HG03439 (cell line): ENCODE data around the gene PRM2.

Experiments
- ATAC-seq: cut with Tn5 transposase; IDR thresholded peaks from one replicate; pipeline ENCODE4 v1.9.1; 2021; ENCODE audit warnings: mild to moderate bottlenecking, moderate library complexity; ENCODE audit not compliant: unreplicated experiment

PRM2 gene

GRCh38 chr16:11276143-11276895 lies at the start of gene PRM2:
Gene PRM2, minus strand, starts transcription at chr16:11276480. Its CDS starts 110 bp downstream, at chr16:11276370.
- ATAC-seq = no peak

DNA sequence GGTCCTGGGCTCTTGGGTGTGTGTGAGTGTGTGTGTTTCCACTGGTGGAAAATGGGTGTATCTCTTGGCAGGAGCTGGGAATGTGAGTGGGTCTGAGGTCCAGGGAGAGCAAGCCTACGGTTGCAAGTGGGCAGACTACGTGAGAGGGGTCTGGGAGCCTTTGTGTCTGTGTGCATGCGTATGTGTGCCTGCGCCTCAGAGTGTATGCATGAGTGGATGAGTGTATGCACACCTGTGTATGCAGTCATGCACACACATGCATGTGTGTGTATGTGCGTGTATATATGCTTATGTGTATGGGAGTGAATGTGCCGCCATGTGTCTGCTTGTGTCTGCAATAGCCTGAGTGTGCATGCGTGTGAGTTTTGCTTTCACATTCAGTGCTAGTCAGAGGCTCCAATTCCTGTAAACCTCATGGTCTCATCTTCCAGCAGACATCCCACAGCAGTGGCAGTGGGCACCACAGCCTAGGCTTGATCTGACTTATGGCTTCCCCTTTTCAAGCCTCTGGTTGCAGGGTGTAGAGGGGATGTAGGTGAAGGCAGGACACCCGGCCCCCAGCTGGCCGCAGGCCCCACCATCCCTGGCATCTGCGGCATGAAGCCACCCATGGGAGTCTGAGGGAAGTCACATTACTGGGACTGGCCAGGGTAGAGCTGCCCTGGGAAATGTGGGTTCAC lies 49.3 kb upstream of the PRM2 start:
- ATAC-seq = no peak

DNA sequence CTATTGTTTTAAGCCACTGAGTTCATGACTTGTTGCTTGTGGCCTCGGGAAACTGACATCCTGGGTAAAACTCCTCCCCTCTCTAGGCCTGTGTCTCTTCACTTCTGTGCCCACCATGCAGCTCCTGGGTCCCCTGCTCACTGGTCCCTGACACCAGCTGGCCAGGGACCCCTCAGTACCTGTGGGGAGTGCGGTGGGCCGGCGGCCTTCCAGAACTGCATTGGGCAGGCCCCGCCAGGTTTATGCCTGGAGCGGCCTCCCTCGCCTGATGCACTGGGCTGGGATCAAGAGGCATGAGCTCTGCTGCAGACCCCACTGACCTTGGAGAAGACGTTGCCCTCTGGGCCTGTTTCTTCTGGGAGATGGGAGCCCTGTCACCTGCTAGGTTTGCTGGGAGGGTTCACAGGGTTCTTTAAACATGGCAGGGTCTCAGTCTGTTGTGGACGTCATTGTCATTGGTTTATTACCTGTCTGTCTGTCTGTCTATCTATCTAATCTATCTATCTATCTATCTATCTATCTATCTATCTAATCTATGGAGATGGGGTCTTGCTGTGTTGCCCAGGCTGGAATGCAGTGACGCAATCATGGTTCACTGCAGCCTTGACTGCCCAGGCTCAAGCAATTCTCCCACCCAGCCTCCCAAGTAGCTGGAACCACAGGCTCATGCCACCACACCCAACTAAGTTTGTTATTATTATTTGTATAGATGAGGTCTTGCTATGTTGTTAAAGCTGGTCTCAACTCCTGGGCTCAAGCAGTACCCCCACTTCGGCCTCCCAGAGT lies 47.5 kb upstream of the PRM2 start:
- ATAC-seq = no peak

DNA sequence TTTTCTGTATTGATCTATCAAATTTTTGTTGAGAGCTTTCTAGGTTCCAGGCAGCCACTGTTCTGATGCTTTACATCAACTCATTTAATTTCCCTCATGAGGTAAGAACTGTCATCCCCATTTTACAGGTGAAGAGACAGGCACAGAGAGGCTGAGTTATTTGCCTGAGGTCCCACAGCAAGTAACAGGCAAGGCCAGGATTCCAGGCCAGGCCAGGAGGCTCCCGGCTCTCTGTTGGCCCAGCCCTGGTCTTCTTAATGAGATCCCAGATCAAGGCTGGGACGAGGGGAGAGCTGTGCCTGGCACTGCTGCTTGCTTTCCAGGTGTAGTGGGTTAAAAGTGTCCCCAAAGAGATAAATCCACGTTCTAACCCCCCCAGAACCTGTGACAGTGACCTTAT lies 46.5 kb upstream of the PRM2 start:
- no peak for ATAC-seq

- ATAC-seq = no peak
These were observed 45.4 kb upstream of the PRM2 start for GRCh38 chr16:11321662-11322061.

DNA sequence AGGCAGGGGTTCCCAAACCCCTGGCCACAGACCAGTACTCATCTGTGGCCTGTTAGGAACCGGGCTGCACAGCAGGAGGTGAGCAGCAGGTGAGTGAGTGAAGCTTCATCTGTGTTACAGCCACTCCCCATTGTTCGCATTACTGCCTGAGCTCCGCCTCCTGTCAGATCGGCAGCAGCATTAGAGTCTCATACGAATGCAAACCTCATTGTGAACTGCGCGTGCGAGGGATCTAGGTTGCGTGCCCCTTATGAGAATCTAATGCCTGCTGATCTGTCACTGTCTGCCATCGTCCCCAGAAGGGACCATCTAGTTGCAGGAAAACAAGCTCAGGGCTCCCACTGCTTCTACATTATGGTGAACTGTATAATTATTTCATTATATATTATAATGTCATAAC lies 43.9 kb upstream of the PRM2 start:
- ATAC-seq = no peak

DNA sequence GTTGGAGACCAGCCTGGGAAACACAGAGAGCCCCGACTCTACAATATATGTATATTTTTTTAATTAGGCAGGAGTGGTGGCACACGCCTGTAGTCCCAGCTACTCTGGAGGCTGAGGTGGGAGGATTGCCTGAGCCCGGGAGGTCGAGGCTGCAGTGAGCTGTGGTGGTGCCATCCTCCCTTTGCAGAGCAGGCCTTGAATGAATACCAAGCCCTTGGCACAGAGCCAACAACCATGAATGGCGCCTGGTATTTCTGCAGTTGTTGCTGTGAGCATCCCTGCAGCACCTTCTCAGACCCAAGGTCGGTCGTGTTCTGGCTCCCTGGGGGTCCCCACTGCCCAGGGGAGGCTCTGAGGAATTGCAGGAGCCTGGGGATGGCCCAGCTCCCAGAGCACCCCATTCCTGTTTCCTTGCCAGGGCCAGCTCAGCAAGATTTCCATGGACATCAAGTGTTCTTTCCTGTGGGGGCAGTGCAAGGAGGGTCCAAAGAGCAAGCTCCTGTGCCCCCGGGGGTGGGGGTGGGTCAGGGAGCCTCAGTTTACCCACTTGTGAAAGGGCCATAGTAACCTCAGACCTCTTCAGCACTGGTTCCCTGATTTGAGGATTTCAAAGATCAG lies 43.4 kb upstream of the PRM2 start:
- no peak for ATAC-seq

- ATAC-seq = no peak
These were observed 42.5 kb upstream of the PRM2 start for GRCh38 chr16:11318817-11319216.

DNA sequence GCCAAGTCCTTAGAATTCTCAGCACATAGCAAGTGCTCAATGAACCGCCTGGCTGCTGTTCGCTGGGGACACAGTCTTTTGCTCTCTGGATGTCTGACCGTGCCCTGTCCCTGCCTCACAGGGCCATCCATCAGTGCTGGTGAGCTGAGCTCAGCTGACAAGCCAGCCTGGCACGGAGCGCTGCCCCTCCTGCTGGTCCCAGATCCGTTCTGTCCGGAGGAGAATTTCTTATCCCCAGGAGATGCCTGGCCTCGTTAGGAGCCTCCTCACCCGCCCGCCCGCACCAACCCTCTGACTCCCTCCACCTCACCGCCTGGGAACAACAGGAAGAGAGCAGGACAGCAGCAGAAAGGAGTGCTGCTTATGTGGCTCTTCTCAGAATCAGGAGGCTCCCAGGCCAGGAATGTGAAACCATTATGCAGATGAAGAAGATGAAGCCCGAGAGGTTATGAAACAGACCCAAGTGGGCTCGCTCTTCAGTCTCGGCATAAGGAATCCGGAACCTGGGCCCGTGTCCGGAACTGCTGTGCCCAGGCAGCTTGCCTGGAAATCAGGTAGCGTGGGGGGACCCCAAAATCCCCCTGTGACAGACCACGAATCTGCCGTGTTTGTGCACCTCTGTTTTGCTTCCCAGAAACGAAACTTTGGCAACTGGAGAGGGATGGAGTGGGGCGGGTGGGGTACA lies 40.2 kb upstream of the PRM2 start:
- ATAC-seq = no peak

GRCh38 chr16:11315510-11315909 lies 39.2 kb upstream of the PRM2 start:
- no peak for ATAC-seq

DNA sequence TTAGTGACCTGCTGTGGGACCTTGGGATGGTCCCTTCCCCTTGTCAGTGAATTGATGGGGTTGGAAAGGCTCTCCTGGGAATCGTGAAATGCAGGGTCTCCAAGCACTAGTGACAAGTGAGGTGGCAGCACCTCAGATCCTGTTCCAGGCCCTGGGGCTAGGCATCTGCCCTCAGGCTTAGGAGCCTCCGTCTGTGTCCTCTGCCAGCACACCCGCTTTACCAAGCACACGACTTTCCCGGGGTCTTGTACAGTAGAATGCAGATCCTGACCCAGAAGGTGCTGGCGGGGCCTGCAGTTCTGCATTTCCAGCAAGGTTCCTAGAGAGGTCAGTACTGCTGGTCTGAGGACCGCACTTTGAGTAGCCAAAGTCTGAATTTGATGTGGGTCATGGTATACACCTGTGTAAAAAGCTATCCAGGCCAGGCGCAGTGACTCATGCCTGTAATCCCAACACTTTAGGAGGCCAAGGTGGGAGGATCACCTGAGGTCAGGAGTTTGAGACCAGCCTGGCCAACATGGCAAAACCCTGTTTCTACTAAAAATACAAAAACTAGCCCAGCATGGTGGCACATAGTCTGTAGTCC lies 38.1 kb upstream of the PRM2 start:
- no peak for ATAC-seq

DNA sequence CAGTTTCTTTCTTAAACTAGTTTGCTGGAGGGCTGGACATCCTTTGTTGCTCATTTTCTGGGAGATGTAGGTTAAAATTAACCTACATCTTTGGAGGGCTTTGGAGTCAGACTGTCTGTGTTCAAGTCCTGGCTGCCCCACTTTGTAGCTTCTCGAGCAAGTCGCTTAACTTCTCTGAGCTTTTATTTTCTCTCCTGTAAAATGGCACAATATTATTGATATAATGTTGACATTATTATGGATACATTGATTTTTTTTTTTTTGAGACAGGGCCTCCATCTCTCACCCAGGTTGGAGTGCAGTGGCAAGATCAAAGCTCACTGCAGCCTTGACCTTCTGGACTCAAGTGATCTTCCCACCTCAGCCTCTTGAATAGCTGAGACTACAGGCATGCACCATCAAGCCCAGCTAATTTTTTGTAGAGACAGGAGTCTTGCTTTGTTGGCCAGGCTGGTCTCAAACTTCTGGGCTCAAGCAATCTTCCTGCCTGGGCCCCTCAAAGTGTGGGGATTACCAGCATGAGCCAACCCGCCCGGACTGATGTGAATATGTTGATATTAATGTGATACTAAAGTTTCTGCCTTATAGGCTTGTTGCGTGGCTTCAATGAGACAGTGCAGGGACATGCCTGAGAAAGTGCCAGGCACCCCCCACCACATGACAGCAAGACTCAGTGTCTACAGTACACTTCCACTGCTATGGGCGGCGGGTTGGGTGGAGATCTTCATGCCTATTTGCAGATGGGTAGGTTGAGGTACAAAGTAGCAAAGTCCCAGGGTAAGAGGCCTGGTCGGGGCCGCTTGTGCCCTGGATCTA lies 37.4 kb upstream of the PRM2 start:
- no peak for ATAC-seq

GRCh38 chr16:11312718-11313492 lies 36.6 kb upstream of the PRM2 start:
- ATAC-seq = no peak

GRCh38 chr16:11310997-11311561 lies 34.8 kb upstream of the PRM2 start:
- ATAC-seq = peak; percentile 37

GRCh38 chr16:11310634-11310977 lies 34.3 kb upstream of the PRM2 start:
- ATAC-seq = no peak

GRCh38 chr16:11309895-11310633 lies 33.8 kb upstream of the PRM2 start:
- ATAC-seq = peak; percentile 46

DNA sequence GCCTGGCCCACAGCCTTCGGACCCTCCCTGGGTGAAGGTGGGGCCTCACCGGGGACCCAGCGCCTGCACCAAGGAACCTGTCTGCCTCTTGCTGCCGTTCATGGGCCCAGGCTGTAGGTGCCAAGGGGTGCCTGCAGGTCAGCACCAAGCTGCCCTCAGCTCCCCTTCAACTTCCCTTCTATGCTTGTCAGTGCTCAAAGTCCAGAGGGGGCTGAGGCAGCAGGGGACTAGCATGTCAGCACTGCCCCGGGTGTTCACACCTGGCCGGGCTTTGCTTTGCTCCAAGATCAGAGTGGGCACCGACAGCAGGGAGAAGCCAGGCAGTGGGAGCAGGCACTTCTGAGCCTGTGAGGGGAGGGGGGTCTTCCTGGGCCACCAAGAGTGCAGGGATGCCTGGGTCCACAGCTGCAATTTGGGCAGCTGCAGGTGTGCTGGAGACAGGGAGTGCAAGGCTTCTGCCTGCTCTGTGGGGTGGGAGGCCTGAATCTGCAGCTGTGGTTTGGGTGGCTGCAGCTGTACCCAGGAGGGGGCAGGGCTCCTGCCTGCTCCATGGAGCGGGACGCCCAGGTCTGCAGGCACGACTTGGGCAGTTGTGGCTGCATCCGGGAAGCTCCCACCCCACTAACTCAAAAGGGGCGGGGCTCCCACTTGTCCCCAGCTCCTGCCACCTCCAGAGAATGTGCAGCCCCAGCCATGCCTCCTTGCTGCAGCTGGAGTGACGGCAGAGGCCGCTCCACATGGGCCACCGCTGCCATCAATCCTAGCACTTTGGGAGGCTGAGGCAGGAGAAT lies 32.4 kb upstream of the PRM2 start:
- ATAC-seq = no peak
